DND-41 (cell line): ENCODE data around the gene CPED1.

Source experiments
- ATAC-seq: fragments of 200-7000 bp; cut with Tn5 transposase; 3 replicates; pipeline ENCODE4 v1.9.1; 2021; ENCODE audit warnings: low read depth; ENCODE audit not compliant: insufficient read depth
- DNase-seq: peaks from one replicate; pipeline ENCODE4 v3.0.0-alpha.2; 2020
- H2AFZ ChIP-seq: 2 replicates; pipeline ENCODE4 v1.6.0; 2012; ENCODE audit warnings: low read depth, low read length
- H3K27ac ChIP-seq: 2 replicates; pipeline ENCODE4 v1.5.1; 2012; ENCODE audit warnings: low read length, inconsistent platforms
- H3K27me3 ChIP-seq: fragments of 200-600 bp; sonication (generic); 2 replicates; pipeline ENCODE4 v1.6.0; 2012; ENCODE audit warnings: low read length, mild to moderate bottlenecking, inconsistent platforms; ENCODE audit not compliant: insufficient read depth, poor library complexity
- H3K36me3 ChIP-seq: 2 replicates; pipeline ENCODE4 v1.5.1; 2012; ENCODE audit warnings: low read length, inconsistent platforms; ENCODE audit not compliant: insufficient read depth
- H3K4me1 ChIP-seq: 2 replicates; pipeline ENCODE4 v1.5.1; 2012; ENCODE audit warnings: mild to moderate bottlenecking, low read length; ENCODE audit not compliant: insufficient read depth
- H3K4me2 ChIP-seq: 2 replicates; pipeline ENCODE4 v1.6.0; 2012; ENCODE audit warnings: mild to moderate bottlenecking, moderate library complexity, low read length, inconsistent platforms; ENCODE audit not compliant: insufficient read depth
- H3K4me3 ChIP-seq, 2 experiments: fragments of 200-600 bp in 1 of 2; shearing (Covaris generic) in 1 of 2; 2 replicates each; pipeline ENCODE4 v1.5.1; 2012 to 2016; ENCODE audit warnings: inconsistent platforms in 2 of 2, low read length in 2 of 2, mild to moderate bottlenecking in 2 of 2, low read depth in 1 of 2, moderate library complexity in 1 of 2
- H3K79me2 ChIP-seq: 2 replicates; pipeline ENCODE4 v1.6.0; 2012; ENCODE audit warnings: low read length, inconsistent platforms; ENCODE audit not compliant: insufficient read depth
- H3K9ac ChIP-seq: 2 replicates; pipeline ENCODE4 v1.6.0; 2012; ENCODE audit warnings: low read depth, mild to moderate bottlenecking, inconsistent platforms, low read length, moderate library complexity
- H3K9me3 ChIP-seq: 2 replicates; pipeline ENCODE4 v1.5.1; 2012; ENCODE audit warnings: low read length, moderate library complexity, mild to moderate bottlenecking, inconsistent platforms; ENCODE audit not compliant: insufficient read depth, severe bottlenecking
- H4K20me1 ChIP-seq: 2 replicates; pipeline ENCODE4 v1.6.0; 2012; ENCODE audit warnings: low read length; ENCODE audit not compliant: insufficient read depth
- EZH2 ChIP-seq: IDR thresholded peaks from 3 replicates; pipeline ENCODE4 v1.6.1; 2012; ENCODE audit warnings: borderline replicate concordance, low read depth, mild to moderate bottlenecking, moderate library complexity, low read length, inconsistent platforms; ENCODE audit not compliant: severe bottlenecking
- TF ChIP-seq, protein P1 (sequence below): IDR thresholded peaks from 2 replicates; pipeline ENCODE4 v1.5.1; 2012; ENCODE audit warnings: borderline replicate concordance, low read length, moderate library complexity, mild to moderate bottlenecking; ENCODE audit not compliant: poor library complexity, severe bottlenecking; ENCODE audit errors: extremely low read depth

Gene CPED1

DNA sequence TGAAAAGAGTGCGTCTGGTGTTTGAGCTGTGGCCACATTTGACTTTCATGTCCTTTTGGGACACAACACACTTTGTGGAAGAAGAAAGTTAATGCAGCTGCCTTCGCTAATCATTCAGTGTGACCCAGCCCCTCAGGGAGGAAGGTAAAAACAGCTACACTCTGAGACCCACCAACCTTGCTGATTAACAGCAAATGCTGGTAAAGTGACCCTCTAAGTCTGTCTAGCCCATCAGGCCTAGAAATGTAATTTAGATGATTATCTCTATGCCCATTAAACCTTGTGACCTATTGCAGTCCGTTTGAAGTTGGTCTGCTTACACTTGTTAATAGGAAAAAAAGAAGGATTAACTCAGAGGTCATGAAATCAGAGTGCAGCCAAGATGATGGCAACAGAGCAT, 178.4 kb downstream of the CPED1 start:
- no peaks in the 10 kb centered on the region for H4K20me1 ChIP-seq
- H3K4me1 ChIP-seq, result no peaks in the 10 kb centered on the region
- H3K79me2 ChIP-seq, result no peaks in the 10 kb centered on the region
- H3K9me3 ChIP-seq, result no peaks in the 10 kb centered on the region
- ATAC-seq (no peak), DNase-seq (no peak)
- no peak for TF ChIP-seq EZH2
- TF ChIP-seq, protein P1, sequence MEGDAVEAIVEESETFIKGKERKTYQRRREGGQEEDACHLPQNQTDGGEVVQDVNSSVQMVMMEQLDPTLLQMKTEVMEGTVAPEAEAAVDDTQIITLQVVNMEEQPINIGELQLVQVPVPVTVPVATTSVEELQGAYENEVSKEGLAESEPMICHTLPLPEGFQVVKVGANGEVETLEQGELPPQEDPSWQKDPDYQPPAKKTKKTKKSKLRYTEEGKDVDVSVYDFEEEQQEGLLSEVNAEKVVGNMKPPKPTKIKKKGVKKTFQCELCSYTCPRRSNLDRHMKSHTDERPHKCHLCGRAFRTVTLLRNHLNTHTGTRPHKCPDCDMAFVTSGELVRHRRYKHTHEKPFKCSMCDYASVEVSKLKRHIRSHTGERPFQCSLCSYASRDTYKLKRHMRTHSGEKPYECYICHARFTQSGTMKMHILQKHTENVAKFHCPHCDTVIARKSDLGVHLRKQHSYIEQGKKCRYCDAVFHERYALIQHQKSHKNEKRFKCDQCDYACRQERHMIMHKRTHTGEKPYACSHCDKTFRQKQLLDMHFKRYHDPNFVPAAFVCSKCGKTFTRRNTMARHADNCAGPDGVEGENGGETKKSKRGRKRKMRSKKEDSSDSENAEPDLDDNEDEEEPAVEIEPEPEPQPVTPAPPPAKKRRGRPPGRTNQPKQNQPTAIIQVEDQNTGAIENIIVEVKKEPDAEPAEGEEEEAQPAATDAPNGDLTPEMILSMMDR, result no peak
- no peaks in the 10 kb centered on the region for H3K27me3 ChIP-seq
- no peak overlapping the region for H2AFZ ChIP-seq
- no peak overlapping the region for H3K9ac ChIP-seq
- H3K27ac ChIP-seq, result no peak overlapping the region
- no peak overlapping the region for H3K4me3 ChIP-seq
- H3K36me3 ChIP-seq, result no peaks in the 10 kb centered on the region
- no peak overlapping the region for H3K4me2 ChIP-seq

DNA sequence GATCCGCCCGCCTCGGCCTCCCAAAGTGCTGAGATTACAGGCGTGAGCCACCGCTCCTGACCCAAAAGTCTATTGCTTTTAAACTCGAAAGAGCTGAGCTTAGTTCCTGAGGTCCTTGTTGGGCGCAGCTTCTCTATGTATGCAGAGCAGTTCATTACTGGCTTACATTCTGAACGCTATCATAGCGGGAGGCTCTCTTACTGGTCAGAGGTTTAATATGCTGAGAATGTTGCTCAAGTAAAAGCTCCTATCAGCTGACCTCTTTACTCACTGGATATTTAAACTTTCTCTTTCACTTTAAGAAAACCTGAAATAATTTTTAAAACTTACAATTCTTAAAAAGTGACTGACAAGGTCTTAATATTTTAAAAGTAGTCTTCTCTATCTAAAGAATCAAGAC, 179.5 kb downstream of the CPED1 start:
- H3K9ac ChIP-seq, result no peak overlapping the region
- no peaks in the 10 kb centered on the region for H3K36me3 ChIP-seq
- H3K9me3 ChIP-seq, result no peaks in the 10 kb centered on the region
- no peak overlapping the region for H2AFZ ChIP-seq
- TF ChIP-seq, protein P1, result no peak
- TF ChIP-seq EZH2, result no peak
- DNase-seq, result no peak
- no peaks in the 10 kb centered on the region for H3K27me3 ChIP-seq
- no peak for ATAC-seq
- no peak overlapping the region for H3K27ac ChIP-seq
- H3K4me2 ChIP-seq, result no peak overlapping the region
- no peaks in the 10 kb centered on the region for H4K20me1 ChIP-seq
- no peaks in the 10 kb centered on the region for H3K79me2 ChIP-seq
- no peak overlapping the region for H3K4me3 ChIP-seq
- no peaks in the 10 kb centered on the region for H3K4me1 ChIP-seq

DNA sequence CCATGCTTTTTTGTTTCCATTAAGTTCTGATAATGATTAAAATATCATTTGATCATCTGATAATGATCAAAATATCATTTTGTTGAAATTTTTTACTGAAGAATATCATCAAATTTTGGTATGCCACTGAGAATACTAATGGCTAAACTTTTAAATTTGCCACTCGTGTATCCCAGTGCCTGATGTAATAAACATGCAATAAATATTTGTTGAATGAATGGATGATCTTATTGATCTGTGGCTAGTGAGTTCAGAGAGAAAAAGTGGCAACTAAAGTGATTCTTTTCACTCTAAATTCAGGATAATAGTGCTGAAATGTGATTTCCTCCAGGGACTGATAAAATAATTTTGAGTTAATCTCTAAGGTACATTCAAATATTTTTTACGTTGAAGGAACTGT, 181.0 kb downstream of the CPED1 start:
- H3K4me3 ChIP-seq, result no peak overlapping the region
- no peak for TF ChIP-seq EZH2
- TF ChIP-seq, protein P1, result no peak
- ATAC-seq, result no peak

DNA sequence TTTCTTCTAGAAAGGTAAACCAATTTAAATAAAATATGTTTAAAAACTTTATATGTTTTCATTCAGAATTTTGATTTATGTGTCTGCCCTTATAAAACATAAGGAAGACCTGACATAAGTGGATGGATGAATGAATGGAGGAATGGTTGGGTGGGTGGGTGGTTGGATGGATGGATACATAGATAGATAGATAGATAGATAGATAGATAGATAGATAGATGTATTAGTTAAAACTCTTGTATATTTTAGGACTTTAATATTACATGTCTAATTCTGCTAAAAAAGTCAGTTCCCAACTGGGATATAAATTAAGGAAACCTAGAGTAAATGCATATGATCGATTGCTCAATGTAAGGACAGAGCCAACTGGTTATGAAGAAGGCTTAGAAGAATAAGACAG, 184.0 kb downstream of the CPED1 start:
- no peak for TF ChIP-seq EZH2
- TF ChIP-seq, protein P1, result no peak
- no peak for DNase-seq
- no peaks in the 10 kb centered on the region for H3K27me3 ChIP-seq
- no peaks in the 10 kb centered on the region for H4K20me1 ChIP-seq
- no peaks in the 10 kb centered on the region for H3K9me3 ChIP-seq
- H3K36me3 ChIP-seq, result no peaks in the 10 kb centered on the region
- no peak overlapping the region for H3K4me2 ChIP-seq
- H3K79me2 ChIP-seq, result no peaks in the 10 kb centered on the region
- no peak for ATAC-seq
- no peak overlapping the region for H3K9ac ChIP-seq
- H2AFZ ChIP-seq, result no peak overlapping the region
- H3K4me1 ChIP-seq, result no peaks in the 10 kb centered on the region
- H3K27ac ChIP-seq, result no peak overlapping the region
- no peak overlapping the region for H3K4me3 ChIP-seq

More for the DNA sequence above, 181.0 kb downstream of the CPED1 start:
- Histone ChIP-seq H3K9me3 (no peaks in the 10 kb centered on the region), H4K20me1 (no peaks in the 10 kb centered on the region), H3K79me2 (no peaks in the 10 kb centered on the region), H3K27me3 (no peaks in the 10 kb centered on the region), H3K36me3 (no peaks in the 10 kb centered on the region), H3K4me2 (no peak overlapping the region), H3K27ac (no peak overlapping the region), H2AFZ (no peak overlapping the region), H3K9ac (no peak overlapping the region), H3K4me1 (no peaks in the 10 kb centered on the region)
- DNase-seq, result no peak
